ENCODE measurements around the gene TRPM2. TPM values are rescaled to one million over a fixed set of nuclear protein-coding genes. Genes with fewer than 3 reads are reported as not detected.

TRPM2 gene
- total and polyA plus RNA-seq, 2 of the 13 experiments (the other 11 are each of a cell fraction or from before 2014, with no cell fraction given): 0.07 to 0.20 TPM

DNA sequence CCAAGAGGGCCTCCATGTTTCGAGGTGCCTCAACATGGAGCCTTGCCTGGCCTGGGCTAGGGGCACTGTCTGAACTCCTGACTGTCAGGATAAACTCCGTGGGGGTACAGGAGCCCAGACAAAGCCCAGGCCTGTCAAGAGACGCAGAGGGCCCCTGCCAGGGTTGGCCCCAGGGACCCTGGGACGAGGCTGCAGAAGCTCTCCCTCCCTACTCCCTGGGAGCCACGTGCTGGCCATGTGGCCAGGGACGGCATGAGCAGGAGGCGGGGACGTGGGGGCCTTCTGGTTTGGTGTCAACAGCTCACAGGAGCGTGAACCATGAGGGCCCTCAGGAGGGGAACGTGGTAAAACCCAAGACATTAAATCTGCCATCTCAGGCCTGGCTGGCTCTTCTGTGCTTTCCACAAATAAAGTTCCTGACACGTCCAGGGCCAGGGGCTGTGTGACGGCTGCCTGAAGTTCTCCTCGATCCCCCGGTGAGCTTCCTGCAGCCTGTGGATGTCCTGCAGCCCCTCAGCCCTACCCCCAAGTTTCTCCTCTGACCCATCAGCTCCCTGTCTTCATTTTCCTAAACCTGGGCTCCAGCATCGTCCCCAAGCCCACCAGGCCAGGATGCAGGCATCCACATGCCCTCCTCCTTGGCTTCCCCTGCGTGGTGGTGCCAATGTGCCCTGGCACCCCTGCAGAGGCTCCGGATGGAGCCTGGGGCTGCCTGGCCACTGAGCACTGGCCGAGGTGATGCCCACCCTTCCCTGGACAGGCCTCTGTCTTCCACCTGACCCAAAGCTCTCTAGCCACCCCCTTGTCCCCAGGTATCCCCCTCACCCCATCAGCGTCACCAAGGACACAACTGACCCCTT lies 89.1 kb downstream of the TRPM2 start (continued):
- TF ChIP-seq, protein P1, sequence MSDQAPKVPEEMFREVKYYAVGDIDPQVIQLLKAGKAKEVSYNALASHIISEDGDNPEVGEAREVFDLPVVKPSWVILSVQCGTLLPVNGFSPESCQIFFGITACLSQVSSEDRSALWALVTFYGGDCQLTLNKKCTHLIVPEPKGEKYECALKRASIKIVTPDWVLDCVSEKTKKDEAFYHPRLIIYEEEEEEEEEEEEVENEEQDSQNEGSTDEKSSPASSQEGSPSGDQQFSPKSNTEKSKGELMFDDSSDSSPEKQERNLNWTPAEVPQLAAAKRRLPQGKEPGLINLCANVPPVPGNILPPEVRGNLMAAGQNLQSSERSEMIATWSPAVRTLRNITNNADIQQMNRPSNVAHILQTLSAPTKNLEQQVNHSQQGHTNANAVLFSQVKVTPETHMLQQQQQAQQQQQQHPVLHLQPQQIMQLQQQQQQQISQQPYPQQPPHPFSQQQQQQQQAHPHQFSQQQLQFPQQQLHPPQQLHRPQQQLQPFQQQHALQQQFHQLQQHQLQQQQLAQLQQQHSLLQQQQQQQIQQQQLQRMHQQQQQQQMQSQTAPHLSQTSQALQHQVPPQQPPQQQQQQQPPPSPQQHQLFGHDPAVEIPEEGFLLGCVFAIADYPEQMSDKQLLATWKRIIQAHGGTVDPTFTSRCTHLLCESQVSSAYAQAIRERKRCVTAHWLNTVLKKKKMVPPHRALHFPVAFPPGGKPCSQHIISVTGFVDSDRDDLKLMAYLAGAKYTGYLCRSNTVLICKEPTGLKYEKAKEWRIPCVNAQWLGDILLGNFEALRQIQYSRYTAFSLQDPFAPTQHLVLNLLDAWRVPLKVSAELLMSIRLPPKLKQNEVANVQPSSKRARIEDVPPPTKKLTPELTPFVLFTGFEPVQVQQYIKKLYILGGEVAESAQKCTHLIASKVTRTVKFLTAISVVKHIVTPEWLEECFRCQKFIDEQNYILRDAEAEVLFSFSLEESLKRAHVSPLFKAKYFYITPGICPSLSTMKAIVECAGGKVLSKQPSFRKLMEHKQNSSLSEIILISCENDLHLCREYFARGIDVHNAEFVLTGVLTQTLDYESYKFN (CRISPR knock-in tag; conservative IDR thresholded peaks at IDR 0.05): no peak
- TF ChIP-seq ZNF326 (CRISPR knock-in tag; IDR thresholded peaks at IDR 0.05; ENCODE audit: borderline replicate concordance) (no peak), NR2F1 (CRISPR knock-in tag; IDR thresholded peaks at IDR 0.05) (no peak), REL (CRISPR knock-in tag; conservative IDR thresholded peaks at IDR 0.05) (no peak), MTF1 (CRISPR knock-in tag; IDR thresholded peaks at IDR 0.05) (no peak), GLI4 (CRISPR knock-in tag; IDR thresholded peaks at IDR 0.05; ENCODE audit: borderline replicate concordance) (0 out of 2 replicates have a peak, but pooled peaks have one; percentile 46), ARID2 (CRISPR knock-in tag; IDR thresholded peaks at IDR 0.05; ENCODE audit: borderline replicate concordance) (no peak), POLR2AphosphoS5 (IDR thresholded peaks at IDR 0.05; ENCODE audit: low read depth, low read length) (no peak), HOXA3 (CRISPR knock-in tag; IDR thresholded peaks at IDR 0.05) (0 out of 2 replicates have a peak, but pooled peaks have one; percentile 15), YEATS2 (CRISPR knock-in tag; IDR thresholded peaks at IDR 0.05; ENCODE audit: borderline replicate concordance) (no peak), CCDC6 (CRISPR knock-in tag; IDR thresholded peaks at IDR 0.05) (0 out of 2 replicates have a peak, but pooled peaks have one; percentile 48), MED1 (CRISPR knock-in tag; IDR thresholded peaks at IDR 0.05) (peak; percentile 33; the same call in 1 of the 2 replicates), ZNF256 (CRISPR knock-in tag; conservative IDR thresholded peaks at IDR 0.05) (0 out of 2 replicates have a peak, but pooled peaks have one; percentile 43), ARNT2 (CRISPR knock-in tag; IDR thresholded peaks at IDR 0.05; ENCODE audit: low read depth) (peak; percentile 59; the same call in 1 of the 2 replicates), ZNF564 (CRISPR knock-in tag; IDR thresholded peaks at IDR 0.05) (0 out of 2 replicates have a peak, but pooled peaks have one; percentile 60), ZNF616 (CRISPR knock-in tag; IDR thresholded peaks at IDR 0.05; ENCODE audit: low read depth) (0 out of 2 replicates have a peak, but pooled peaks have one; percentile 74), SRF (IDR thresholded peaks at IDR 0.05; ENCODE audit: low read depth, low read length) (no peak), BCL3 (CRISPR knock-in tag; IDR thresholded peaks at IDR 0.05) (0 out of 2 replicates have a peak, but pooled peaks have one; percentile 33), HOXA5 (CRISPR knock-in tag; IDR thresholded peaks at IDR 0.05) (0 out of 2 replicates have a peak, but pooled peaks have one; percentile 54), HNF4A (CRISPR knock-in tag; IDR thresholded peaks at IDR 0.05) (0 out of 2 replicates have a peak, but pooled peaks have one; percentile 0), MXD1 (CRISPR knock-in tag; IDR thresholded peaks at IDR 0.05) (peak; percentile 84)
- TF ChIP-seq, protein P2, sequence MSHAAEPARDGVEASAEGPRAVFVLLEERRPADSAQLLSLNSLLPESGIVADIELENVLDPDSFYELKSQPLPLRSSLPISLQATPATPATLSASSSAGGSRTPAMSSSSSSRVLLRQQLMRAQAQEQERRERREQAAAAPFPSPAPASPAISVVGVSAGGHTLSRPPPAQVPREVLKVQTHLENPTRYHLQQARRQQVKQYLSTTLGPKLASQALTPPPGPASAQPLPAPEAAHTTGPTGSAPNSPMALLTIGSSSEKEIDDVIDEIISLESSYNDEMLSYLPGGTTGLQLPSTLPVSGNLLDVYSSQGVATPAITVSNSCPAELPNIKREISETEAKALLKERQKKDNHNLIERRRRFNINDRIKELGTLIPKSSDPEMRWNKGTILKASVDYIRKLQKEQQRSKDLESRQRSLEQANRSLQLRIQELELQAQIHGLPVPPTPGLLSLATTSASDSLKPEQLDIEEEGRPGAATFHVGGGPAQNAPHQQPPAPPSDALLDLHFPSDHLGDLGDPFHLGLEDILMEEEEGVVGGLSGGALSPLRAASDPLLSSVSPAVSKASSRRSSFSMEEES (CRISPR knock-in tag; IDR thresholded peaks at IDR 0.05): peak; percentile 47; the same call in 1 of the 2 replicates

Measured in HepG2 (cell line).